HG03571 (cell line): Measurements from ENCODE around the gene NOSIP.

Experiments
- ATAC-seq: cut with Tn5 transposase; IDR thresholded peaks from one replicate; pipeline ENCODE4 v1.9.1; 2021; ENCODE audit not compliant: unreplicated experiment

NOSIP gene

DNA sequence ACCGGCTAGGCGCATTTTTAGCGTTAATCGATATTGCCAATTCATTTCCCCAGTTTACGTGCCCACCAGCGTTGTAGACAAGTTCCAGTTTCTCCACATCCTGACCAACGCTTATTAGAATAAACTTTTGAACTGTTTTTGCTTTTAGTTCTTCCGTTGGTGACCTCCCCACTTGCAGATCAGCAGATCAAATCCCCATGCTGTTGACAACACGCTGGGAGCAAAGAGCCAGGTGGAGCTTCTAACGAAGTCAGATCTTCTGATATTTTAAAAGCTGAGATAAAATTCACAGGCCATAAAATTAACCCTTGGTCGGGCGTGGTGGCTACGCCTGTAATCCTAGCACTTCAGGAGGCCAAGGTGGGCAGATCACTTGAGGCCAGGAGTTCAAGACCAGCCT, 31.3 kb downstream of the NOSIP start:
- no peak for ATAC-seq

- ATAC-seq: no peak
Measured at GRCh38 chr19:49546825-49547565, 33.4 kb downstream of the NOSIP start.

DNA sequence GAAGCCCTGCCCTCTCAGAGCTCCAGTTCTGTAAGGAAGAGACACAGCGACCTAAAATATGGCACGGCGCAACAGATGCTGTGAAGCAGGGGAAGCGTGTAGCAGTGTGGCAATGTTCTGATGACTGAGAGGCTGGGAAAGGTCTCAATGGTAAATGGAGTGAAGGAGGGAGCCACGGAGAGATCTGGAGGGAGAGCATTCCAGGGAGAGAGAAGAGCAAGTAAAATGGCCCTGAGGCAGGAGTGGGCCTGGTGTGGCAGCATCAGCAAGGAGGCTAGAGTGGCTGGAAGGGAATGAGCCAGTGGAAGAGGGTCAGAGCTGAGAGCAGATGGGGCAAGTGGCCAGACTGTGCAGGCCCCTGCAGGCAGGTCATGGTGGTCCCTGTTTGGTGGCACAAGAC, 36.2 kb downstream of the NOSIP start:
- no peak for ATAC-seq

DNA sequence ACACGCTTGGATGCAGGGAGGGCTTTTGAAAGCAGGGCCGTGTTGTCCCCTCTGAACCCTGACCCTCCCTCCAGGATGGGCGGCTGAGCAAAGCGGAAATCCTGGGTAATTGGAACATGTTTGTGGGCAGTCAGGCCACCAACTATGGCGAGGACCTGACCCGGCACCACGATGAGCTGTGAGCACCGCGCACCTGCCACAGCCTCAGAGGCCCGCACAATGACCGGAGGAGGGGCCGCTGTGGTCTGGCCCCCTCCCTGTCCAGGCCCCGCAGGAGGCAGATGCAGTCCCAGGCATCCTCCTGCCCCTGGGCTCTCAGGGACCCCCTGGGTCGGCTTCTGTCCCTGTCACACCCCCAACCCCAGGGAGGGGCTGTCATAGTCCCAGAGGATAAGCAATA, 37.3 kb downstream of the NOSIP start:
- ATAC-seq: no peak

DNA sequence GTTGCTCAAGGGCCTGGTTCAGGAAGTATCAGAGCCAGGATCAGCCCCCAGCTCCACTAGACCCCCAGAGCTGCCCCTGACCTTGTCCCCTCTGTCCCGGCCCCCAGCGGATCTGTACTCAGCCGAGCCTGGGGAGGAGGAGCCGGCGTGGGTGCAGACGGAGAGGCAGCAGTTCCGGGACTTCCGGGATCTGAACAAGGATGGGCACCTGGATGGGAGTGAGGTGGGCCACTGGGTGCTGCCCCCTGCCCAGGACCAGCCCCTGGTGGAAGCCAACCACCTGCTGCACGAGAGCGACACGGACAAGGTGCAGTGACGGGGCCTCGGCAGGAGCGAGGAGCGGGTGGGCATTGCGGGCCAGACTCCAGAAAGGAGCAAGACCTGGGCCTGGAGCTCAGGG, 37.9 kb downstream of the NOSIP start:
- no peak for ATAC-seq

DNA sequence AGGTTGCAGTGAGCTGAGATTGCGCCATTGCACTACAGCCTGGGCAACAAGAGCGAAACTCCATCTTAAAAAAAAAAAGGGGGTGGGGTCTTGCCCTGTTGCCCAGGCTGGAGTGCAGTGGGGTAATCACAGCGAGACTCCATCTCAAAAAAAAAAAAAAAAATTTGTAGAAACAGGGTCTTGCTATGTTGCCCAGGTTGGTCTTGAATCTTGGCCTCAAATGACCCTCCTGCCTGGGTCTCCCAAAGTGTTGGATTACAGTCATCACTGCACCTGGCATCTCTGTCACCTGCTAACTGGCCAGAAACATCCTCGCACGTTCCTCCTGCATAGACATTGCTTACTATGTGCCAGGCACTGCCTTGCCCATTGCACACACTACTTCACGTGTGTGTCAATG, 38.4 kb downstream of the NOSIP start:
- ATAC-seq: no peak

GRCh38 chr19:49539192-49539952, 41.0 kb downstream of the NOSIP start:
- no peak for ATAC-seq

- no peak for ATAC-seq
Measured at GRCh38 chr19:49538643-49539042, 41.7 kb downstream of the NOSIP start.

GRCh38 chr19:49536921-49537462, 43.4 kb downstream of the NOSIP start:
- no peak for ATAC-seq

DNA sequence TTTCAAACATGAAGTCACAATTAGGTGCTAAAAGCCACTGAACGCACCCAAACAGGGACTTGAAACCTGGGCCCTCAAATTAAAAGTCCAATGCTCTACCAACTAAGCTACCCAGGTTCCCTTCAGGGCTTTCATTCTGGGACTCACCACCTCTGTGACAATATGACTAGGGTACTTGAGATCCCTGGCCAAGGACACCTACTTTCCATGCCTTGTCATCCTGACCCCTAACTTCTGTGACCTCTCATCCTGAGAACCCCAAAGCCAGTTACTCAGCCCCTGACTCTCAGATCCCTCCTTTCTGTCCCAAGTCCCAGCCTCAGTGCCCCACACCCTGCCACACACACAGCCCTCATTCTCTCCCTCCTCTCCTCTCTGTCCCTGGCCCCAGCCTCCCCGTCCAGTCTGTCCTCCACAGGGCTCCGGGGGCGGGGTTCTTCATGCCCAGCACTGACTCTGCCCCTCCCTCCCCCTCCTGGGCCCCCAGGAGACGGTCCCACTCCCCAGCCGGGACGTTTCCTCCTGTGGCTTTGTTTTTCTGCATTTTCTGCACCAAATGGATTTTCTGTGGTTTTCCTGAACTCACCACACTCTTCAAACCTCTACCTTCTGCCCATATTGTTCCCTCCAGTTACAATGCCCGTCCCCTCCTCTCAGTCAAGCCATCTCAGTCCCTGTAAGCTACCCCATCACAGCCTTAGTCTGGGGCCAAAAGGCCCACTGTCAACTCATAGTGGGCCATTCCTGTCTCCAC, 45.5 kb downstream of the NOSIP start:
- no peak for ATAC-seq

DNA sequence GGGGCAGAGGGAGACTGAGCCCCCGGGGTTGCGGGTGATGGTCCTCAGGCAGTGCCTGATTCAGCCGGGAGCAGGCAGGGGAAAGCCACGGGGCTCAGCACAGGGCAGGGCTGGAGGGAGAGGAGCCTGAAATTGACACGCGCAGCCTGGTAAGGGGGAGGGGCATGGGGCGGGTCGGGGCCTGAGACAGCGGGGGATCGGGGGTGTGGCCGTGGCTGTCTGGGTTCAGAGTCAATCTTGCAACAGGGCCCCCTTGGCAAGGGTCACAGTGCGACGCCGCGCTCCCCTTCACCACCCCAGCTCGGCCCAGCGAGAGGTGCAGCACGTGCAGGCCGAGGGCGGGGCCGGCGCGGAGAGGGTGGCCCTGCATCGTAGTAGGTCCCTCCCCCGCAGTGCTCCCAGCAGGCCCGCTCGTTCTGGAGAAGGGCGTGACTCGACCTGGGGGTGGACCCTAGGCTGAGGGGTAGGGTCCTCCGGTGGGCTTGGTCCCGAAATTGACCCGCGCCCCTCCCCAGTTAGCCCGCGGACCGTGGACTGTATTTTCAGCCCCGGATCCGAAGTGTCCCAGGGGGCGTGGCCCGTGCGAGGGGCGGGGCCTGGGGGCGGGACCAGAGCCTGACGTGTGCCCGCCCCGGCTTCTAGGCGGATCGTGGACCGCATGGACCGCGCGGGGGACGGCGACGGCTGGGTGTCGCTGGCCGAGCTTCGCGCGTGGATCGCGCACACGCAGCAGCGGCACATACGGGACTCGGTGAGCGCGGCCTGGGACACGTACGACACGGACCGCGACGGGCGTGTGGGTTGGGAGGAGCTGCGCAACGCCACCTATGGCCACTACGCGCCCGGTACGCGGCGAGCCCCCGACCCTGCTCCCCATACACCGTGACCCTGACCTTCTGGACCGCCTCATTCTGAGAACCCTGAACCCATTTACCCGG, 46.5 kb downstream of the NOSIP start:
- ATAC-seq: peak; percentile 58

GRCh38 chr19:49530708-49531107, 49.6 kb downstream of the NOSIP start:
- no peak for ATAC-seq

DNA sequence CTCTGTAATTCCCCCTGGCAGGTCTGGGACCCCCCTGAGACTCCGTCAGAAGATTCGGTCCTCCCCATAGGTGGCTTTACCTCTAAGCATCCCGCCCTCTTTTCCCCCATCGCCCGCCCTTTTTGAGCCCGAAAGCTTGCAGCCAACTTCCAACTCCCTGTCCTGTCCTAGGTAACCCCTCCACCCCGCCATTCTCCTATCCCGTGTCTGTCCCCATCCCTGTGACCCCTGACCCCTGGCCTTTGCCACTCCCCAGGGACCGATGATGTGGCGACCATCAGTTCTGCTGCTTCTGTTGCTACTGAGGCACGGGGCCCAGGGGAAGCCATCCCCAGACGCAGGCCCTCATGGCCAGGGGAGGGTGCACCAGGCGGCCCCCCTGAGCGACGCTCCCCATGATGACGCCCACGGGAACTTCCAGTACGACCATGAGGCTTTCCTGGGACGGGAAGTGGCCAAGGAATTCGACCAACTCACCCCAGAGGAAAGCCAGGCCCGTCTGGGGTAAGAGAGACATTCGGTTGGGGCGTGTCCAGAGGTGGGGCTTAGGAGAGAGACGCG, 52.1 kb downstream of the NOSIP start:
- ATAC-seq: no peak

DNA sequence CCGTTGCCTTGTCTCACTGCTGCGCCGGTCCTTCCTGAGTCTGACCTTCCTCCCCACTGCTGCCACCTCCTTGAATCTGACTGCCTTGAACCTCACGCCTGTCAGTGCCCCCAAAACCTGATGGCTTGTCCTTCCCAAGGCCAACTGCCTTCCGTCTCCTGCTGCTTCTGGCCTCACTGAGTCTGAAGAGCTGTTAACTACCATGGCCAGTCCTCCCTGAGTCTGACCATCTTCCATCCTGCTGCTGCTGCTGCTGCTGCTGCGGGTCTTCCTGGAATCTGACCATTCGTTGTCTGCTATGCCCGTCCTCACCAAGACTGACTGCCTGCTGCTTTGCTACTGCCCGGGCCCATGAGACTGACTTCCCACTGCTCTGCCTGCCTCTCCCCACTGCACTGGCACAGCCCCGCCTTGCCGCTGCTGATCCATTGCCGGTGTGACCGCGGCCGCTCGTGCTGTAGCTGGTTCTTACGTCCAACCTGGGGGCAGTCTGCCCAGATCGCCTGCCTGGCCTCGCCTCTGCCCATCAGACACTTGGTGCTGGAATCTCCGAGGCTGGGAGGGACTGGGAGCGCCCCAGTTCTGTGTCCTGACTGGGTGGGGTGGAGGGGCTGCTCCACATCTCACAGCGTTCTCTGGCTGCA, 55.4 kb downstream of the NOSIP start:
- ATAC-seq: no peak

DNA sequence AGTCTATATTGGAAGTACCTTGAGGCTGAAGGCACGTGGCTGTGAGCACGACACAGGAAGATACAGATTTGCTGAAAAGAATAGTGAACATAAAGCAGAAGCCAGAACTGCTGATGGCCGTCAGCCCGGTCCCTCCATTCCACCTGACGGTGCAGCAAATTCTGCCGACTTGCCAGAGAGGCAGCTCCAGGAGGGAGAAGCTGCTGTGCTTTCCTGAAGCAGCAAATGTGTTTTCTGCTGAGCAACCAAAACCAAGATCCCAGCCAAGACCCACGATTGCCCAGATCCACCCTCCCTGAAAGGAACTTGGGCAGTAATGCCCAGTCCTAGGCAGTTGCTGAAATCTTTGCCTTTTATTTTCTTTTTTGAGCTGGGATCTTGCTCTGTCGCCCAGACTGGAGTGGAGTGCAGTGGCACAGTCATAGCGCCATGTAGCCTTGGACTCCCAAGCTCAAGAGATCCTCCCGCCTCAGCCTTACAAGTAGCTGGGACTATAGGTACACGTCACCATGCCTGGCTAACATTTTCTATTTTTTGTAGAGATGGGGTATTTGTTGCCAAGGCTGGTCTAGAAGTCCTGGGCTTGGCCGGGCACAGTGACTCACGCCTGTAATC, 59.5 kb downstream of the NOSIP start:
- ATAC-seq: no peak

- no peak for ATAC-seq
Measured at GRCh38 chr19:49518033-49518432, 62.3 kb downstream of the NOSIP start.

DNA sequence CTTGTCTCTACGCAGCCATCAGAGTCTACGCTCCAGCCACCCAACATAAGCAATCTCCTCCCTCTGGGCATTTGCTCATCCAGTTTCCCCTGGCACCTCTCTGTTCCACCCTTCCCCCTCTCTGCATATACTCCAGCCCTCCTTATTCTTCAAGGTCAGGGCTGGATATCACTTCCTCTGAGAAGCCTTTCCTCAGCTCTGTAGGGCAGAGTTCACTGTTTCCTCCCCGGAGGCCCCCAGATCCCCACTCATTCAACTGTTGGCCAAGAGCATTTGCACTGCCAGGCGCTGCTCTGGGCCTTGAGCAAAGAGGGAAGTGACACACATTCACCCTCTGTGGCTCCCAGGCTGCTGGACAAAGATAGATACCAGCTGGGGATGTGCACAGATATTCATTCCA, 64.6 kb downstream of the NOSIP start:
- no peak for ATAC-seq

DNA sequence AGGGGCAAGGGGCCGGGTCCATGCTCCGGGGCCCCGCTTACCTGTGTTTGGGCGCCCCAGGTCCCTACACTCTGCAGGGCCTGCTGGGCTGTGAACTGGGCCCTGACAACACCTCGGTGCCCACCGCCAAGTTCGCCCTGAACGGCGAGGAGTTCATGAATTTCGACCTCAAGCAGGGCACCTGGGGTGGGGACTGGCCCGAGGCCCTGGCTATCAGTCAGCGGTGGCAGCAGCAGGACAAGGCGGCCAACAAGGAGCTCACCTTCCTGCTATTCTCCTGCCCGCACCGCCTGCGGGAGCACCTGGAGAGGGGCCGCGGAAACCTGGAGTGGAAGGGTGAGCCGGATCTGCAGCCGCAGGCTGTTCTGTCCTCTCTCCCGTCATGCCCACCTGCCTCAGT, 66.2 kb downstream of the NOSIP start:
- ATAC-seq: no peak

DNA sequence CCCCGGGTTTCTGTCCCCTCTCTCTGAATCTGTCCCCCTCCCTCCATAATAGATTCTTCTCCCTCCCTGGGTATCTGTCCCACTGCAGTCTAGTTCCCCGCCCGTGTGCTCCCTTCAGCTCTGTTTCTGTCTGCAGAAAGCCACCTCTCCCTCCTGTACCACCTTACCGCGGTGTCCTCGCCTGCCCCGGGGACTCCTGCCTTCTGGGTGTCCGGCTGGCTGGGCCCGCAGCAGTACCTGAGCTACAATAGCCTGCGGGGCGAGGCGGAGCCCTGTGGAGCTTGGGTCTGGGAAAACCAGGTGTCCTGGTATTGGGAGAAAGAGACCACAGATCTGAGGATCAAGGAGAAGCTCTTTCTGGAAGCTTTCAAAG, 66.6 kb downstream of the NOSIP start:
- no peak for ATAC-seq
